HG03521 (cell line): ENCODE data around the gene NCAPD2.
"Not testable (repeated sequence)": the region's sequence is repeated elsewhere in the genome, so short reads cannot be mapped to it uniquely, and the experiment has no call there.

ENCODE experiments used
- ATAC-seq: cut with Tn5 transposase; IDR thresholded peaks from one replicate; pipeline ENCODE4 v1.9.1; 2021; ENCODE audit warnings: mild to moderate bottlenecking, moderate library complexity; ENCODE audit not compliant: unreplicated experiment

The NCAPD2 gene

GRCh38 chr12:6532051-6532926 is 38.4 kb downstream of the NCAPD2 start:
- ATAC-seq, result peak; percentile 17

- ATAC-seq, result no peak
Observed at GRCh38 chr12:6532927-6533652, 39.2 kb downstream of the NCAPD2 start.

GRCh38 chr12:6533653-6533922 is 39.7 kb downstream of the NCAPD2 start:
- ATAC-seq, result no peak

GRCh38 chr12:6533923-6534694 is 40.2 kb downstream of the NCAPD2 start, which contains the start of gene GAPDH:
Gene GAPDH, plus strand, starts transcription at chr12:6534517. Its CDS starts 316 bp downstream, at chr12:6534833.
- peak; percentile 59 for ATAC-seq

GRCh38 chr12:6534695-6534944 is 40.7 kb downstream of the NCAPD2 start:
- ATAC-seq, result no peak

GRCh38 chr12:6534945-6535696 is 41.2 kb downstream of the NCAPD2 start:
- peak; percentile 3 for ATAC-seq

GRCh38 chr12:6535697-6535946 is 41.7 kb downstream of the NCAPD2 start:
- ATAC-seq, result no peak

GRCh38 chr12:6535960-6536847 is 42.3 kb downstream of the NCAPD2 start:
- ATAC-seq, result no peak

- no peak for ATAC-seq
Observed at GRCh38 chr12:6536894-6537579, 43.1 kb downstream of the NCAPD2 start.

GRCh38 chr12:6537580-6538419 is 43.9 kb downstream of the NCAPD2 start:
- ATAC-seq, result not testable (repeated sequence)

GRCh38 chr12:6538420-6539313 is 44.8 kb downstream of the NCAPD2 start:
- ATAC-seq, result no peak

- ATAC-seq, result no peak
Observed at GRCh38 chr12:6539314-6539682, 45.4 kb downstream of the NCAPD2 start.

GRCh38 chr12:6539707-6540134 is 45.8 kb downstream of the NCAPD2 start:
- no peak for ATAC-seq

GRCh38 chr12:6540181-6540877 is 46.4 kb downstream of the NCAPD2 start:
- ATAC-seq, result no peak

GRCh38 chr12:6541371-6542165 is 47.7 kb downstream of the NCAPD2 start:
- ATAC-seq, result no peak

GRCh38 chr12:6542209-6543009 is 48.5 kb downstream of the NCAPD2 start:
- ATAC-seq, result no peak
